Kasumi-1 (cell line): Measurements from ENCODE around the gene CD101.
"Not testable (repeated sequence)": the region's sequence is repeated elsewhere in the genome, so short reads cannot be mapped to it uniquely, and the experiment has no call there.

ENCODE experiments used
- DNase-seq, 2 experiments: peaks; one replicate each; lab custom pipeline; 2025; lab: John Stamatoyannopoulos, UW

The CD101 gene

GRCh38 chr1:117001254-117001927, at the start of gene CD101:
Gene CD101 (plus strand): TSS chr1:117001760. CDS start chr1:117001818, 58 bp downstream.
- peak; percentile 53 to 63 for DNase-seq

GRCh38 chr1:116952738-116953275, 48.8 kb upstream of the CD101 start:
- DNase-seq = no peak

GRCh38 chr1:116954440-116954839, 47.1 kb upstream of the CD101 start:
- DNase-seq = no peak

GRCh38 chr1:116956378-116956777, 45.2 kb upstream of the CD101 start:
- DNase-seq = no peak

DNA sequence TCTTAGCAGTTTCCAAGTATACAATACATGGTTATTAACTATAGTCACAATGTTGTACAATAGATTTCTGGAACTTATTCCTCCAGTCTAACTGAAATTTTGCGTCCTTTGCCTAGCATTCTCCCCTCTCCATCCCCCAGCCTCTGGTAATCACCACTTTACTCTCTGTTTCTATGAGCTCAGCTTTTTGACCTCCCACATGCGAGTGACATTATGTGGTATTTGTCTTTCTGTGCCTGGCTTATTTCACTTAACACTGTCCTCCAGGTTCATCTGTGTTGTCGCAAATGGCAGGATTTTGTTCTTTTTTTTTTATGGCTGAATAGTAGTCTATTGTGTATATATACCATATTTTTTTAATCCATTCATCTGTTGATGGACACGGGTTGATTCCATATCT, 43.9 kb upstream of the CD101 start:
- DNase-seq = no peak

DNA sequence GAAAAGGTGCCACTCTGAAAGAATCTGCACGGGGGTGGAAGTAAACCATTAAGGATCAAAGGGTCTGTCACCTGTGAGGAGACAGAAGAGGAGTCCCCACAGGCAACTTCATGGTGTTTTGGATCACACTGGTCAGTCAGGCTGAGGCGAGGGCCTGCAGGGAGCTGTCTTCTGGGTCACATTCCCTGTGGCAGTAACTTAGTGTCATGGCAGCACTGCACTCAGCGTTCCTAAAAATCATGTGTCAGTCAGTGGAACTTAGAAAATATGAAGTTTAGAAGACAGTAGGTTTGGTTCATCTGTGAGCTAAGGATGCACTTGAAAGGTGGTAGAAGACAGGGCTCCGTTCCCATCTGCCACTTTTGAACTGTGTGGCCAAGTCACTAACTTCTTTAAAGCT, 43.5 kb upstream of the CD101 start:
- no peak for DNase-seq

DNA sequence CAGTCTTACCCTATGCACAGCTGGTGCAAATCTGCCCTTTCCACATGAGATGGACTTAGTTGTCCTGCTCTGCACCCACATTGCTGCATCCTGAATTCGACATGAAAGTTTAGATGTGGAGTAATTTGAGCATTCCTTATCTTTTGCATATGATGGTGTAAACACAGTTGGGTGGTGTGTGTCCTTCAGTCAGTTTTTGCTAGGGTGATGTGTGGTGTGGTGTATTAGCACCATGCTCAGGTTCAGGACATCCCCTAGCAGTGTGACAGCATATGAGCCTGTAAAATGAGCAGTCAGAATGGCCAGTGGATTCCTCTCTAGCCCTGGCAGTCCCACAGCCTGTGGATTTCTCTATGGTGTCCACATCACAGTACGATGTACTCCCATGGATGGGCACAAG, 42.6 kb upstream of the CD101 start:
- DNase-seq = no peak

- DNase-seq = no peak
Observed at GRCh38 chr1:116961606-116962005, 40.0 kb upstream of the CD101 start.

DNA sequence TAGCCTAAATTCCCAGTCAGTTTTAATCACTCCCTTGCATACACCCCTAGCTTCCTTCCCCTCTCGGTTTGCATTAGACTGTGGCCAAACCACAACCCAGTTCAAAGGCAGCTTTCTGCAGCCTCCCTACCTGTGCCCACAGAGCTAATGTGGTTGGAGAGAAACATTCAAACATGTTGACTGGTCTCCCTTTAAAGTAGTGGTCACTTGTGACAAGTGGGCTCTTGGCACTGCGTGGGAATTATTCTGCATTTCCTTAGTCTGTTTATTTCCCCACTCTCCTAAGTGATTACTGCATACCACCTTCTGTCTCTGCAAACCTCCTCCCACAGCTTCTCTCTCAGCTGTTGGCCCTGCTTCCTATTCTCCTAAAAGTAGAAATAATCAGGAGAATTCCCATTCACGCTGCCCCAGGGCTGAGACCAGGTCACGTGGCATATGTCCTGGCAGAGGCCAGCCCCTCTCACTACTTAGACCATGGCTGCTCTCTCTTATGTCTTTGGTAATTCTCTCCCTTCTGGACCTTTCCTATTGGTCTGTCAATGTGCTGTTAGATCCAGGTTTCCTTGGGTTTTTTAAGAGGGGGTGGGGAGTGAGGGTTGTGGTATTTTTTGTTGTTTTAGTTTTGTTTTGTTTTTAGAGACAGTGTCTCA, 38.4 kb upstream of the CD101 start:
- DNase-seq = peak in 1 of 2 experiments; percentile 6

DNA sequence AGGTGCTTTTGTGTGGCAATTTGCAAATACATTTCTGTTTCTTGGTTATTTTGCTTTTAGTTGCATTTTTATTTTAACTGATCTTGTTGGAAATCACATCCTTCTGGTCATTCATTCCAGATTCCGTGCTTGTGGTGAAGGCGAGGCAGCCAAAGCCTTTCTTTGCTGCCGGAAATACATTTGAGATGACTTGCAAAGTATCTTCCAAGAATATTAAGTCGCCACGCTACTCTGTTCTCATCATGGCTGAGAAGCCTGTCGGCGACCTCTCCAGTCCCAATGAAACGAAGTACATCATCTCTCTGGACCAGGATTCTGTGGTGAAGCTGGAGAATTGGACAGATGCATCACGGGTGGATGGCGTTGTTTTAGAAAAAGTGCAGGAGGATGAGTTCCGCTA, 34.8 kb upstream of the CD101 start:
- no peak for DNase-seq

- no peak for DNase-seq
Observed at GRCh38 chr1:116968724-116969123, 32.8 kb upstream of the CD101 start.

- DNase-seq = no peak
Observed at GRCh38 chr1:116971258-116971860, 30.2 kb upstream of the CD101 start.

- no peak for DNase-seq
Observed at GRCh38 chr1:116971965-116972673, 29.4 kb upstream of the CD101 start.

DNA sequence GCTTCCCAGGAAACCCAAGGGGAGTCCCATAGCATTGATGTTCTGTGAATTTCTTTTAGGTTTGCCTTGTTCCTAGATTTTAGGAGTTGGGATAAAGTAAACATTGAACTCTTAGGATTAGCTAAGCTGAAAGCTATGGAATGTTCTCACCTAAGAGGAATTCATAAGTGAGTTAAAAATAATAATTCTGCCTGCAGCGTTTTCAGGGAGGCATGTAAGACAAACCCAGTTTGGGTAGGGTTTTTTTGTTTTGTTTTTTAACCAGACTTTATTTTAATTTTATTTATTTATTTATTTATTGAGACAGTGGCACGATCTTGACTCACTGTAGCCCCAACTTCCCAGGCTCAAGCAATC, 28.9 kb upstream of the CD101 start:
- no peak for DNase-seq

DNA sequence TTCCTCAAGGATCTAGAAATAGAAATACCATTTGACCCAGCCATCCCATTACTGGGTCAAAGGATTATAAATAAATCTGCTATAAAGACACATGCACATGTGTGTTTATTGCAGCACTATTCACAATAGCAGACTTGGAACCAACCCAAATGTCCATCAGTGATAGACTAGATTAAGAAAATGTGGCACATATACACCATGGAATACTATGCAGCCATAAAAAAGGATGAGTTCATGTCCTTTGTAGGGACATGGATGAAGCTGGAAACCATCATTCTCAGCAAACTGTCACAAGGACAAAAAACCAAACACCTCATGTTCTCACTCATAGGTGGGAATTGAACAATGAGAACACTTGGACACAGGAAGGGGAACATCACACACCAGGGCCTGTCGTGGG, 21.3 kb upstream of the CD101 start:
- not testable (repeated sequence) for DNase-seq

DNA sequence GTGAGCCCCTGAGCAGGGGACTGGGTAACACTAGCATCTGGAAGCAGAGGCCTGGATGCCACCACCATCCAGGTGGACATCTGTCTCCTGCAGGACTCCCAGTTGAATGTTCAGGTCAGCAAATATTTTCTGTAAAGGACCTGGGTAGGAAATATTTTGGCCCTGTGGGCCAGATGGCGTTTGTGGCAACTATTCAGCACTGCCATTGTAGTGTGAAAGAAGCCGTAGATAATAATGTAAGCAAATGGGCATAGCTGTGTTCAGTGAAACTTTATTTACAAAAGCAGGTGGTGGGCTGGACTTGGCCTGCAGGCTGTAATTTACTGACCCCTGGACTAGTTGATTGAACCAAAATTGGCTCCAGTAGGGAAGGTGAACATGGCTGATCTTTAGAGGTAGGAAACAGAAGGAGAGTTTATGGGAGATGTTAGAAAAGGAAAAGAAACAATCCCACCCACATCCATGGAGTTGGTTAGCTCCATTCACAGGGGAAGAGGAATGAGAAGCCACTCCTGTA, 20.0 kb upstream of the CD101 start:
- no peak for DNase-seq

DNA sequence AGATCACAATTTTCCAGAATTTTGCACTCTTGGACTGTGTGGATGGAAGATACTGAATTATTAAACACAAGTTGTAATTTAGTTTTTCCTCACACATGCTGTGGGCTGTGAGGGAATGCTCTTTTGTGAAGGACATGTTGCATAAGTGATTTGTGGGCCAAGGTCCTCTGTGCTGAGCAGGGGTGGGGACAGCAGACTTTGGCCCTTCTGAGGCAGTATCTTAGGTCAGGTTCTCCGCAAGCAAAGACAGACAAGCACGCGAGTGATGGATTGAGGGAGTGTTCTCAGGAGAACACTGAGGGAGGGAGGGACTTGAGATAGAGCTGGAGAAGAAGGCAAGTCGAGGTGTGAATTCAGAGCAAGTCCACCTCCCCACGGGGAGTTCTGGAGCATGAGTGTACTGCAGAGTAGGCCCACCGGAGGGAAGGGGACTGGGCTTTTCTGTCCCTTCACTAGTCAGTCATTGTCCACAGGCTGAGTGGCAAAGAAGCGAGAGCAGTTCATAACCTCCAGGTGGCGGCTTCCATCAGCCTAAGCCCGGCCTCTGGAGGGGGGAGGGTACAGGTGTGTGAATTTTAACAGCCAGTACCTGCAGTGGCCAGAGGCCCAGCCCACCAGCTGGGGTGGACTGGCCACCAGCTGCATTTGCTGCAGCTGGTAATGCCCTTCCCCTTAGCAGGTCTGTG, 19.1 kb upstream of the CD101 start:
- no peak for DNase-seq

DNA sequence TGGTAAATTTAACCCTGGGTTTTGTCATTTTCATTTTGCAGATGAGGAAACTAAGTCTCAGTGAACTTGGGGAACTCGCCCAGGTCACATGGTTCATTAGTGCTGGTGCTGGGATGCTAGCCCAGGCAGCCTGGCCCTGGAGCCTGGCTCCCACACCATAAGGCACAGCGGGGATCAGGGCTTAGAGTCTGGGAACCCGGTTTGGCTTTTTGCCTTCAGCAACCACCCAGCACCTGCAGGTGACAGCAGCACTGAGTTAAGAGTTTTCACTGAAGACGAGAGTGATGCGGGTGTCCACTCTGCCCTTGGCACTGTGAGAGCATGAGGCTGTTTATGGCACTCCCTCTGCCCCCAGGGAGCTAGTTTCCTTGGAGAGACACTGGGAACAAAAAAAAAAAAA, 18.4 kb upstream of the CD101 start:
- DNase-seq = no peak

GRCh38 chr1:116983678-116984077, 17.9 kb upstream of the CD101 start:
- no peak for DNase-seq

DNA sequence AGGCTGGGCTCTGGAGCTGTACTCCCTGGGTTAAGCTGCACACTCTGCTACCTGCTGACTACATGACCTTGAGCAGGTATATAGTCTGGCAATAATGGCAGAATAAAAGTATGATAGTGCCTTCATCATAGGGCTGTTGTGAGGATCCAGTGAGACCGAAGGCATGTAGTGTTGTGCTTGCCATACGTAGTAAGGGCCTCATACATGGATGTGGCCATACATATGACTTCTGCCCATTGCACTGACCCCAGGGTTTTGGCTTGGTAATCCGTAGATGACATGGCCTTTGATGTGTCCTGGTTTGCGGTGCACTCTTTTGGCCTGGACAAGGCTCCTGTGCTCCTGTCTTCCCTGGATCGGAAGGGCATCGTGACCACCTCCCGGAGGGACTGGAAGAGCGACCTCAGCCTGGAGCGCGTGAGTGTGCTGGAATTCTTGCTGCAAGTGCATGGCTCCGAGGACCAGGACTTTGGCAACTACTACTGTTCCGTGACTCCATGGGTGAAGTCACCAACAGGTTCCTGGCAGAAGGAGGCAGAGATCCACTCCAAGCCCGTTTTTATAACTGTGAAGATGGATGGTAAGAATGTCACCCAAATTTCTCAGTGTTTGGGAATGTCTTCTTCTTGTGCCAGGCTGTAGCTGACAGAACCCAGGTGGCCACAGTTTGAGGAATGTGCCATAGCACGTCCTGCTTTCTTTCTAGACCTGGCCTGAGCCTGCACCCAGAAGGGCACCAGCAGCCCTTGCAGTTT, 17.0 kb upstream of the CD101 start:
- no peak for DNase-seq
